ENCODE data around the gene PIK3CD.

Gene PIK3CD

GRCh38 chr1:9680828-9681227 lies 29.3 kb downstream of the PIK3CD start:
- H3K4me3 ChIP-seq (ENCODE audit: low read depth, low read length): no peak overlapping the region
- TF ChIP-seq CTCF (IDR thresholded peaks at IDR 0.05; ENCODE audit: borderline replicate concordance, insufficient read depth, low read depth, low read length): no peak

- H3K4me3 ChIP-seq (ENCODE audit: low read depth, low read length): no peak overlapping the region
- no peak for TF ChIP-seq CTCF (IDR thresholded peaks at IDR 0.05; ENCODE audit: borderline replicate concordance, insufficient read depth, low read depth, low read length)
These were observed 33.3 kb downstream of the PIK3CD start for GRCh38 chr1:9684801-9685200.

GRCh38 chr1:9687120-9687873 lies 35.8 kb downstream of the PIK3CD start:
- H3K4me3 ChIP-seq (ENCODE audit: low read depth, low read length): peak overlapping the region; percentile 70
- peak; percentile 23; the same call in 1 of the 2 replicates for TF ChIP-seq CTCF (IDR thresholded peaks at IDR 0.05; ENCODE audit: borderline replicate concordance, insufficient read depth, low read depth, low read length)

- H3K4me3 ChIP-seq (ENCODE audit: low read depth, low read length): peak overlapping the region; percentile 70
- no peak for TF ChIP-seq CTCF (IDR thresholded peaks at IDR 0.05; ENCODE audit: borderline replicate concordance, insufficient read depth, low read depth, low read length)
These were observed 36.5 kb downstream of the PIK3CD start for GRCh38 chr1:9687874-9688582.

- peak overlapping the region; percentile 70 for H3K4me3 ChIP-seq (ENCODE audit: low read depth, low read length)
- no peak for TF ChIP-seq CTCF (IDR thresholded peaks at IDR 0.05; ENCODE audit: borderline replicate concordance, insufficient read depth, low read depth, low read length)
These were observed 37.1 kb downstream of the PIK3CD start for GRCh38 chr1:9688599-9688998.

- H3K4me3 ChIP-seq (ENCODE audit: low read depth, low read length): peak overlapping the region; percentile 38
- no peak for TF ChIP-seq CTCF (IDR thresholded peaks at IDR 0.05; ENCODE audit: borderline replicate concordance, insufficient read depth, low read depth, low read length)
These were observed 37.6 kb downstream of the PIK3CD start for GRCh38 chr1:9689011-9689706.

Data from GM12875 (cell line).